Fibroblast of mammary gland (primary cell): ENCODE measurements around the gene CAB39.
"Not testable (repeated sequence)": the region's sequence is repeated elsewhere in the genome, so short reads cannot be mapped to it uniquely, and the experiment has no call there.

Experiments
- DNase-seq: peaks from one replicate; pipeline ENCODE4 v3.0.0-alpha.2; 2010; ENCODE audit warnings: low read depth
- H3K4me3 ChIP-seq: 2 replicates; pipeline ENCODE4 v1.5.1; 2011; ENCODE audit warnings: low read depth, mild to moderate bottlenecking, low read length, moderate library complexity; ENCODE audit not compliant: control insufficient read depth
- CTCF ChIP-seq: conservative IDR thresholded peaks from 2 replicates; pipeline ENCODE4 v1.5.1; 2011; ENCODE audit warnings: low read depth, low read length, inconsistent platforms; ENCODE audit not compliant: control insufficient read depth, insufficient read depth

Gene CAB39

GRCh38 chr2:230696670-230697069 lies 16.0 kb upstream of the CAB39 start:
- no peak overlapping the region for H3K4me3 ChIP-seq
- DNase-seq: no peak
- TF ChIP-seq CTCF: no peak

GRCh38 chr2:230697676-230698075 lies 15.0 kb upstream of the CAB39 start:
- no peak for TF ChIP-seq CTCF

GRCh38 chr2:230698753-230699152 lies 13.9 kb upstream of the CAB39 start:
- not testable (repeated sequence) for DNase-seq, H3K4me3 ChIP-seq

More at GRCh38 chr2:230697676-230698075, 15.0 kb upstream of the CAB39 start:
- no peak for DNase-seq
- H3K4me3 ChIP-seq: no peak overlapping the region

GRCh38 chr2:230700447-230700846 lies 12.2 kb upstream of the CAB39 start:
- no peak overlapping the region for H3K4me3 ChIP-seq
- no peak for TF ChIP-seq CTCF
- peak; percentile 45 for DNase-seq

- TF ChIP-seq CTCF: no peak
- no peak overlapping the region for H3K4me3 ChIP-seq
- DNase-seq: no peak
These were observed 11.3 kb upstream of the CAB39 start for GRCh38 chr2:230701308-230701707.

- not testable (repeated sequence) for DNase-seq
These were observed 10.2 kb upstream of the CAB39 start for GRCh38 chr2:230702457-230702856.

GRCh38 chr2:230703514-230703913 lies 9.1 kb upstream of the CAB39 start:
- no peak overlapping the region for H3K4me3 ChIP-seq
- no peak for TF ChIP-seq CTCF
- DNase-seq: no peak

More at GRCh38 chr2:230702457-230702856, 10.2 kb upstream of the CAB39 start:
- H3K4me3 ChIP-seq: not testable (repeated sequence)

GRCh38 chr2:230706053-230706521 lies 6.6 kb upstream of the CAB39 start:
- TF ChIP-seq CTCF: no peak
- DNase-seq: no peak
- no peak overlapping the region for H3K4me3 ChIP-seq
